HCT116 (cell line): Measurements from ENCODE around the gene ZNF646. TPM values are rescaled to one million over a fixed set of nuclear protein-coding genes. Genes with fewer than 3 reads are reported as not detected.
A peak's percentile ranks its signal among the peaks of the same experiment; 100 is the strongest.

Experiments
- ATAC-seq: fragments of 200-7000 bp; cut with Tn5 transposase; 2 replicates; pipeline ENCODE4 v1.9.1; 2020; ENCODE audit warnings: mild to moderate bottlenecking, moderate library complexity
- BruUV-seq: library from RNA; stranded (reverse); fragments of 400-500 nt; replicated peaks from 2 replicates; lab custom pipeline; 2021; lab: Mats Ljungman, UMichigan
- CTCF ChIA-PET: fragments of 300-600 bp; sonication (Branson Sonifier 250); formaldehyde crosslinking; loops from one replicate; lab custom pipeline; 2021; ENCODE audit warnings: antibody characterized with exemption; lab: Charles Lee
- POLR2A ChIA-PET: fragments of 300-600, 350-600 bp; sonication (Branson Sonifier 250); formaldehyde crosslinking; loops from one replicate; lab custom pipeline; 2021; ENCODE audit warnings: antibody characterized with exemption; lab: Charles Lee
- RAD21 ChIA-PET, 2 experiments: fragments of 300-600 bp; sonication (Branson Sonifier 250); formaldehyde crosslinking; loops; one replicate each; lab custom pipeline; 2023; ENCODE audit warnings: low total read pairs in 2 of 2; ENCODE audit not compliant: uncharacterized antibody in 2 of 2, unreplicated experiment in 2 of 2, low non-redundant PET in 1 of 2; lab: Charles Lee
- DNase-seq: peaks from one replicate; pipeline ENCODE4 v3.0.0-alpha.2; 2010; ENCODE audit warnings: low read depth, low spot score
- H2AFZ ChIP-seq: fragments of 200-600 bp; shearing (Covaris generic), sonication (generic); 2 replicates; pipeline ENCODE4 v1.6.1; 2017; ENCODE audit warnings: low read depth, mixed run types, mixed read lengths, antibody characterized with exemption, low read length; ENCODE audit not compliant: poor library complexity, severe bottlenecking
- H3K27ac ChIP-seq: 2 replicates; pipeline ENCODE4 v1.5.1; 2012; ENCODE audit warnings: low read depth, low read length
- H3K27me3 ChIP-seq: fragments of 200-600 bp; sonication (generic); 2 replicates; pipeline ENCODE4 v1.6.1; 2016; ENCODE audit warnings: mixed run types, low read length, mixed read lengths; ENCODE audit not compliant: insufficient read depth
- H3K36me3 ChIP-seq, 2 experiments: fragments of 200-500 bp in 1 of 2; fragments of 200-600 bp in 1 of 2; sonication (Bioruptor generic) in 1 of 2; sonication (generic) in 1 of 2; 2 replicates each; pipeline versions ENCODE4 v1.5.1 to v1.6.1; 2014 to 2016; ENCODE audit warnings: low read length in 2 of 2, inconsistent platforms in 1 of 2, mixed read lengths in 1 of 2, mixed run types in 1 of 2; ENCODE audit not compliant: insufficient read depth in 2 of 2, control insufficient read depth in 1 of 2
- H3K4me1 ChIP-seq, 2 experiments: fragments of 200-600 bp in 1 of 2; sonication (generic) in 1 of 2; 2 replicates each; pipeline versions ENCODE4 v1.5.1 to v1.6.1; 2012 to 2017; ENCODE audit warnings: low read length in 2 of 2, inconsistent platforms in 1 of 2, mild to moderate bottlenecking in 1 of 2, mixed read lengths in 1 of 2, mixed run types in 1 of 2, moderate library complexity in 1 of 2; ENCODE audit not compliant: insufficient read depth in 2 of 2, control insufficient read depth in 1 of 2
- H3K4me2 ChIP-seq: fragments of 200-600 bp; sonication (generic); 2 replicates; pipeline ENCODE4 v1.6.1; 2017; ENCODE audit warnings: mixed run types, low read length, mixed read lengths
- H3K4me3 ChIP-seq, 2 experiments: fragments of 200-600 bp in 1 of 2; sonication (generic) in 1 of 2; replicated peaks in 1 of 2; 2 replicates each; pipeline ENCODE4 v1.5.1; 2011 to 2016; ENCODE audit warnings: low read length in 2 of 2, control low read depth in 1 of 2, low read depth in 1 of 2, mild to moderate bottlenecking in 1 of 2, mixed read lengths in 1 of 2, mixed run types in 1 of 2
- H3K79me2 ChIP-seq: fragments of 200-600 bp; sonication (generic); 2 replicates; pipeline ENCODE4 v1.6.1; 2017; ENCODE audit warnings: mild to moderate bottlenecking, mixed run types, low read length, moderate library complexity, mixed read lengths; ENCODE audit not compliant: insufficient read depth
- H3K9ac ChIP-seq: fragments of 200-600 bp; sonication (generic); 2 replicates; pipeline ENCODE4 v1.6.1; 2016; ENCODE audit warnings: low read length, mixed read lengths
- H3K9me2 ChIP-seq: fragments of 200-600 bp; sonication (generic), shearing (Covaris generic); 2 replicates; pipeline ENCODE4 v1.6.1; 2017; ENCODE audit warnings: mixed run types, mild to moderate bottlenecking, moderate library complexity; ENCODE audit not compliant: insufficient read depth
- H3K9me3 ChIP-seq, 2 experiments: fragments of 200-500 bp in 1 of 2; fragments of 200-600 bp in 1 of 2; sonication (Bioruptor generic) in 1 of 2; sonication (generic) in 1 of 2; 2 replicates each; pipeline ENCODE4 v1.6.1; 2014 to 2017; ENCODE audit warnings: low read length in 2 of 2, mixed read lengths in 2 of 2, inconsistent platforms in 1 of 2, low read depth in 1 of 2, mild to moderate bottlenecking in 1 of 2, mixed run types in 1 of 2, moderate library complexity in 1 of 2; ENCODE audit not compliant: control insufficient read depth in 1 of 2, insufficient read depth in 1 of 2
- H4K20me1 ChIP-seq: fragments of 200-600 bp; sonication (generic), shearing (Covaris generic); 2 replicates; pipeline ENCODE4 v1.6.1; 2017; ENCODE audit warnings: mixed run types, mild to moderate bottlenecking, moderate library complexity; ENCODE audit not compliant: insufficient read depth
- CBX3 ChIP-seq: IDR thresholded peaks from 2 replicates; pipeline ENCODE4 v1.6.1; 2012; ENCODE audit warnings: low read depth
- CEBPB ChIP-seq: IDR thresholded peaks from 2 replicates; pipeline ENCODE4 v1.6.1; 2012; ENCODE audit warnings: low read depth
- ELF1 ChIP-seq: IDR thresholded peaks from 2 replicates; pipeline ENCODE4 v1.6.1; 2012; ENCODE audit warnings: low read depth, borderline replicate concordance
- EZH2 ChIP-seq: fragments of 200-600 bp; sonication (generic); IDR thresholded peaks from 2 replicates; pipeline ENCODE4 v1.6.1; 2017; ENCODE audit warnings: antibody characterized with exemption, mixed run types
- FOSL1 ChIP-seq: IDR thresholded peaks from 2 replicates; pipeline ENCODE4 v1.6.1; 2012; ENCODE audit warnings: low read depth
- JUND ChIP-seq: IDR thresholded peaks from 2 replicates; pipeline ENCODE4 v1.6.1; 2012
- MAX ChIP-seq: IDR thresholded peaks from 2 replicates; pipeline ENCODE4 v1.6.1; 2012
- SIN3A ChIP-seq: IDR thresholded peaks from 2 replicates; pipeline ENCODE4 v1.6.1; 2012; ENCODE audit warnings: low read depth
- SP1 ChIP-seq: IDR thresholded peaks from 2 replicates; pipeline ENCODE4 v1.6.1; 2012; ENCODE audit warnings: low read depth
- SRF ChIP-seq: IDR thresholded peaks from 2 replicates; pipeline ENCODE4 v1.6.1; 2012; ENCODE audit warnings: low read depth
- YY1 ChIP-seq: IDR thresholded peaks from 2 replicates; pipeline ENCODE4 v1.6.1; 2011; ENCODE audit warnings: low read length, low read depth, moderate library complexity, mild to moderate bottlenecking; ENCODE audit not compliant: insufficient replicate concordance; ENCODE audit errors: extremely low read depth
- ZBTB33 ChIP-seq: IDR thresholded peaks from 2 replicates; pipeline ENCODE4 v1.6.1; 2011; ENCODE audit warnings: mild to moderate bottlenecking, low read length, moderate library complexity; ENCODE audit not compliant: insufficient replicate concordance; ENCODE audit errors: extremely low read depth
- ZFX ChIP-seq: fragments of 450-650 bp; IDR thresholded peaks from 2 replicates; pipeline ENCODE4 v1.6.1; 2017
- intact Hi-C: fragments of 100-400 bp; cut with micrococcal nuclease; formaldehyde crosslinking; loops from 2 replicates; pipeline ENCODE4 v1.10.0; 2022
- total RNA-seq: library from RNA; stranded (reverse); gene quantifications from one replicate; pipeline ENCODE4 v1.2.1, GENCODE V29; 2021; ENCODE audit not compliant: unreplicated experiment

ZNF646 gene
- total RNA-seq, 1 experiment from 2014 or later = 17.7 TPM

- DNase-seq = no peak
Observed at GRCh38 chr16:31109622-31110021, 35.4 kb downstream of the ZNF646 start.

More at GRCh38 chr16:31109622-31110021, 35.4 kb downstream of the ZNF646 start:
- H3K9ac ChIP-seq = no peak overlapping the region; the same call in 1 of the 2 replicates
- no peaks in the 10 kb centered on the region for H3K27me3 ChIP-seq
- H3K27ac ChIP-seq = no peak overlapping the region
- TF ChIP-seq ELF1 (no peak), SRF (no peak), CEBPB (no peak), JUND (no peak), FOSL1 (no peak), MAX (no peak), CBX3 (no peak), YY1 (no peak), ZBTB33 (no peak), SIN3A (no peak), SP1 (no peak), EZH2 (no peak), ZFX (no peak)
- H3K9me3 ChIP-seq = no peaks in the 10 kb centered on the region
- RAD21 ChIA-PET = no interaction called here
- intact Hi-C loops = loop anchor here (5.0 kb wide), 1 partner anchor 333 kb away; the partner anchor contains the start of gene ZNF843
- H3K4me3 ChIP-seq = peak overlapping the region in 1 of 2 experiments; percentile 83; a peak in 2 of 4 replicates
- peak overlapping the region; percentile 83 for H3K4me2 ChIP-seq
- peaks cover 14 to 39% of the 10 kb centered on the region in 2 experiments for H3K36me3 ChIP-seq
- POLR2A ChIA-PET = no interaction called here
- no peak for ATAC-seq
- H3K79me2 ChIP-seq = peaks cover 21% of the 10 kb centered on the region
- H4K20me1 ChIP-seq = no peaks in the 10 kb centered on the region
- no peak overlapping the region for H2AFZ ChIP-seq
- BruUV-seq = no TSS peak
- H3K4me1 ChIP-seq = peaks cover 10 to 37% of the 10 kb centered on the region in 2 experiments; a peak in 3 of 4 replicates
- CTCF ChIA-PET = interaction anchor here (1.4 kb wide), 1 partner anchor 124 kb away, joined by 3 read pairs; the partner anchor contains the start of gene HSD3B7
- H3K9me2 ChIP-seq = no peaks in the 10 kb centered on the region
